ENCODE measurements around the gene IGSF3. TPM values are rescaled to one million over a fixed set of nuclear protein-coding genes. Genes with fewer than 3 reads are reported as not detected.

Gene IGSF3
- total and polyA plus RNA-seq, 10 of the 15 experiments (the other 5 are each of a cell fraction or from before 2014, with no cell fraction given): 1.4 to 18.0 (median 9.6) TPM

- Histone ChIP-seq H3K9me3 (replicated peaks; ENCODE audit: control insufficient read depth, insufficient read depth, low read length) (no peaks in the 10 kb centered on the region), H3K9ac (ENCODE audit: control insufficient read depth, insufficient read depth, low read length) (no peak overlapping the region), H4K20me1 (ENCODE audit: control insufficient read depth, insufficient read depth) (no peaks in the 10 kb centered on the region; the same call in 1 of the 2 replicates), H3K4me2 (ENCODE audit: control insufficient read depth, insufficient read depth) (no peak overlapping the region), H2AFZ (ENCODE audit: control insufficient read depth, low read depth, low read length) (no peak overlapping the region), H3K4me1 (ENCODE audit: control insufficient read depth, insufficient read depth, low read length) (no peaks in the 10 kb centered on the region), H3K36me3 (ENCODE audit: control insufficient read depth in 2 of 2, insufficient read depth in 2 of 2, low read length in 1 of 2) (no peaks in the 10 kb centered on the region), H3K27me3 (replicated peaks in 1 of 2; ENCODE audit: control insufficient read depth in 2 of 2, insufficient read depth in 2 of 2, low read length in 1 of 2) (no peaks in the 10 kb centered on the region), H3K4me3 (no peak overlapping the region), H3K79me2 (ENCODE audit: control insufficient read depth, insufficient read depth, low read length) (no peaks in the 10 kb centered on the region), H3K27ac (ENCODE audit: control insufficient read depth, insufficient read depth) (no peak overlapping the region)
- in situ Hi-C loops (cut with MboI): no loop called here
- DNase-seq (ENCODE audit: low read depth, low spot score) (no peak), ATAC-seq (no peak), FAIRE-seq (no peak)
- ChIA-PET SMC1A (ENCODE audit: uncharacterized antibody, unreplicated experiment) (interaction anchor here (1.8 kb wide), 1 partner anchor 20 kb away, joined by 6 read pairs; no protein-coding TSS in a partner anchor), POLR2A (interaction anchor here (0.6 kb wide), 1 partner anchor 113 kb away, joined by 6 read pairs; no protein-coding TSS in a partner anchor), RAD21 (ENCODE audit: unreplicated experiment) (no interaction called here), CTCF (interaction anchor here (1.0 kb wide), 1 partner anchor 18 kb away, joined by 6 read pairs; no protein-coding TSS in a partner anchor)
- BruUV-seq (replicated peaks): no TSS peak
- intact Hi-C loops (cut with micrococcal nuclease; ENCODE audit: unreplicated experiment): no loop called here
- TF ChIP-seq NFYB (IDR thresholded peaks at IDR 0.05; ENCODE audit: insufficient read depth, low read depth, low read length): no peak
Observed at GRCh38 chr1:116706841-116707240, 39.3 kb upstream of the IGSF3 start.

DNA sequence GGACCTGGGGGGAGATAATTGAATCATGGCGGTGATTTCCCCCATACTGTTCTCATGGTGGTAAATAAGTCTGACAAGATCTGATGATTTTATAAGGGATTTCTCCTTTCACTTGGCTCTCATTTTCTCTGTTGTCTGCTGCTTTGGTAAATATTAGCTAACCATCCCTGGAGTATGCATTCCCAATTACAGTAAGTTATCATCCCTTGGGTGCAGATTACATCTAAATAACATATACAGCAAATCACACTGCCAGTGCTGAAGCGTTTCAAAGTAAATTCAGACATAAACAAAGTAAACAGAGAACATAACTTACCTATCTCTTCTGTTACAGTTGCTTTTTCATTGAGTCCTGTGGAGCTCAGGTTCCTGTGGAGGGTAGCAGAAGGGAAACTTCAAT lies 38.6 kb upstream of the IGSF3 start:
- no peak for ATAC-seq
- Histone ChIP-seq H3K4me2 (ENCODE audit: control insufficient read depth, insufficient read depth) (no peak overlapping the region), H3K4me3 (no peak overlapping the region), H3K27ac (ENCODE audit: control insufficient read depth, insufficient read depth) (no peak overlapping the region), H2AFZ (ENCODE audit: control insufficient read depth, low read depth, low read length) (no peak overlapping the region), H3K27me3 (replicated peaks in 1 of 2; ENCODE audit: control insufficient read depth in 2 of 2, insufficient read depth in 2 of 2, low read length in 1 of 2) (no peaks in the 10 kb centered on the region), H3K36me3 (ENCODE audit: control insufficient read depth in 2 of 2, insufficient read depth in 2 of 2, low read length in 1 of 2) (no peaks in the 10 kb centered on the region), H3K9me3 (replicated peaks; ENCODE audit: control insufficient read depth, insufficient read depth, low read length) (no peaks in the 10 kb centered on the region), H4K20me1 (ENCODE audit: control insufficient read depth, insufficient read depth) (no peaks in the 10 kb centered on the region; the same call in 1 of the 2 replicates), H3K4me1 (ENCODE audit: control insufficient read depth, insufficient read depth, low read length) (no peaks in the 10 kb centered on the region), H3K9ac (ENCODE audit: control insufficient read depth, insufficient read depth, low read length) (no peak overlapping the region), H3K79me2 (ENCODE audit: control insufficient read depth, insufficient read depth, low read length) (no peaks in the 10 kb centered on the region)
- intact Hi-C loops (cut with micrococcal nuclease; ENCODE audit: unreplicated experiment) (no loop called here), in situ Hi-C loops (cut with MboI) (no loop called here)
- CTCF ChIA-PET: interaction anchor here (1.0 kb wide), 1 partner anchor 19 kb away, joined by 6 read pairs; no protein-coding TSS in a partner anchor
- POLR2A ChIA-PET: no interaction called here
- SMC1A ChIA-PET (ENCODE audit: uncharacterized antibody, unreplicated experiment): interaction anchor here (0.7 kb wide), 1 partner anchor 14 kb away, joined by 3 read pairs; no protein-coding TSS in a partner anchor
- no peak for FAIRE-seq
- 51% methylated on average over 2 of the region's 2 CpGs for WGBS (ENCODE audit: insufficient coverage, insufficient replicate concordance, low lambda C conversion rate, missing lambda C conversion rate)
- DNase-seq (ENCODE audit: low read depth, low spot score): no peak
- RAD21 ChIA-PET (ENCODE audit: unreplicated experiment): no interaction called here
- no TSS peak for BruUV-seq (replicated peaks)
- TF ChIP-seq, protein P1, sequence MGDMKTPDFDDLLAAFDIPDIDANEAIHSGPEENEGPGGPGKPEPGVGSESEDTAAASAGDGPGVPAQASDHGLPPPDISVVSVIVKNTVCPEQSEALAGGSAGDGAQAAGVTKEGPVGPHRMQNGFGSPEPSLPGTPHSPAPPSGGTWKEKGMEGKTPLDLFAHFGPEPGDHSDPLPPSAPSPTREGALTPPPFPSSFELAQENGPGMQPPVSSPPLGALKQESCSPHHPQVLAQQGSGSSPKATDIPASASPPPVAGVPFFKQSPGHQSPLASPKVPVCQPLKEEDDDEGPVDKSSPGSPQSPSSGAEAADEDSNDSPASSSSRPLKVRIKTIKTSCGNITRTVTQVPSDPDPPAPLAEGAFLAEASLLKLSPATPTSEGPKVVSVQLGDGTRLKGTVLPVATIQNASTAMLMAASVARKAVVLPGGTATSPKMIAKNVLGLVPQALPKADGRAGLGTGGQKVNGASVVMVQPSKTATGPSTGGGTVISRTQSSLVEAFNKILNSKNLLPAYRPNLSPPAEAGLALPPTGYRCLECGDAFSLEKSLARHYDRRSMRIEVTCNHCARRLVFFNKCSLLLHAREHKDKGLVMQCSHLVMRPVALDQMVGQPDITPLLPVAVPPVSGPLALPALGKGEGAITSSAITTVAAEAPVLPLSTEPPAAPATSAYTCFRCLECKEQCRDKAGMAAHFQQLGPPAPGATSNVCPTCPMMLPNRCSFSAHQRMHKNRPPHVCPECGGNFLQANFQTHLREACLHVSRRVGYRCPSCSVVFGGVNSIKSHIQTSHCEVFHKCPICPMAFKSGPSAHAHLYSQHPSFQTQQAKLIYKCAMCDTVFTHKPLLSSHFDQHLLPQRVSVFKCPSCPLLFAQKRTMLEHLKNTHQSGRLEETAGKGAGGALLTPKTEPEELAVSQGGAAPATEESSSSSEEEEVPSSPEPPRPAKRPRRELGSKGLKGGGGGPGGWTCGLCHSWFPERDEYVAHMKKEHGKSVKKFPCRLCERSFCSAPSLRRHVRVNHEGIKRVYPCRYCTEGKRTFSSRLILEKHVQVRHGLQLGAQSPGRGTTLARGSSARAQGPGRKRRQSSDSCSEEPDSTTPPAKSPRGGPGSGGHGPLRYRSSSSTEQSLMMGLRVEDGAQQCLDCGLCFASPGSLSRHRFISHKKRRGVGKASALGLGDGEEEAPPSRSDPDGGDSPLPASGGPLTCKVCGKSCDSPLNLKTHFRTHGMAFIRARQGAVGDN (IDR thresholded peaks at IDR 0.05): no peak
- TF ChIP-seq RUNX3 (IDR thresholded peaks at IDR 0.05; ENCODE audit: low read length) (no peak), USF2 (IDR thresholded peaks at IDR 0.05; ENCODE audit: borderline replicate concordance, low read depth, low read length) (no peak), POU2F2 (IDR thresholded peaks at IDR 0.05; ENCODE audit: borderline replicate concordance, low read depth, low read length) (no peak), BCLAF1 (IDR thresholded peaks at IDR 0.05) (no peak), FOXK2 (IDR thresholded peaks at IDR 0.05) (no peak), SMAD5 (IDR thresholded peaks at IDR 0.05; ENCODE audit: low read depth) (no peak)
